Measurements from ENCODE around the gene NHERF2.

The NHERF2 gene

DNA sequence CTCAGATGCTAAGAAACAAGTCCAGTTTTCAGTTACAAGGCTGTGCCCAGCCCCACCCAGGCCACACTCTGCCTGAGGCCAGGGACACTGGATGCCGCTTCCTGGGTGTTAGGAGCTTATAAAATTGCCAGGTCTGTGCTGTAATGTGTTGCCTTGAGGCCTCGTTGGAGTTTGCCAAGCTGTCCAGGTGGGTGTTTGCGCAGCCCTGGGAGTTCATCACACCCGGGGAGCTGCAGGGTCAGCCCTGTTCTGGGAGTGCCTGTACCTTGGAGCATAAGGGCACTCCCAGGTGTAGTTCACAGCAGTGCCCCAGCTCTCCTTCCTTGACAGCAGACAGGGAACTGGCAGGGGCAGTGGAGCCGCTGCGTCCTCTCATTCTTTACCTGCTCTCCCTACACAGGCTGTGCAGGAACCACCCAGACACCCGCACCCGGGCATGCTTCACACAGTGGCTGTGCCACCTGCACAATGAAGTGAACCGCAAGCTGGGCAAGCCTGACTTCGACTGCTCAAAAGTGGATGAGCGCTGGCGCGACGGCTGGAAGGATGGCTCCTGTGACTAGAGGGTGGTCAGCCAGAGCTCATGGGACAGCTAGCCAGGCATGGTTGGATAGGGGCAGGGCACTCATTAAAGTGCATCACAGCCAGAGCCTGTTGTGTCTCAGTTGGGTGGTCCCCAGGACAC, 41.1 kb upstream of the NHERF2 start:
- Mint-ChIP-seq H3K4me3 (peak overlapping the region; percentile 86), H3K27ac (no peak overlapping the region), H3K27me3 (peaks cover 37% of the 10 kb centered on the region), H3K4me1 (ENCODE audit: low read depth) (peaks cover 21% of the 10 kb centered on the region), H3K36me3 (ENCODE audit: low read depth) (peaks cover 7% of the 10 kb centered on the region), H3K9me3 (no peaks in the 10 kb centered on the region)

DNA sequence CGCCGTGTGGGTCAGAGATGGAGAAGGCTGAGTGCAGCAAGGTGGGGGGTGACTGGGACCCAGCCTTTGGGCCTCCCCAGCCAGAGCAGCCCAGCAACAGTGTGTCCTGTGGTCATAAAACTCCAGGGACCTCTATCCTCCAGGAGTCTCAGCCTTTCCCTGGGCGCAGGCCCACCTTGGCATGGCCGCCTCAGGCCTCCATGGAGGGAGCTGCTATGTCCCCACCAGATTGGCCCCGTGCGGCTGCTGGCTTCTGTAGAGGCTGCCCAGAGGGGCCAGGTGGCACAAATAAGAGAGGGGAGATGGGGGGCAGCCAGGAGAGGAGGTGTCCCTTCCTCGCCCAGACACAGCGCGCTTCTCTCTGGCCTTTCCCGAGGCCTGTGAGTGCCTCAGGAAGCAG, 39.5 kb upstream of the NHERF2 start:
- H3K36me3 Mint-ChIP-seq (ENCODE audit: low read depth): peaks cover 7% of the 10 kb centered on the region
- H3K4me3 Mint-ChIP-seq: no peak overlapping the region
- no peak overlapping the region for H3K27ac Mint-ChIP-seq
- no peaks in the 10 kb centered on the region for H3K9me3 Mint-ChIP-seq
- H3K4me1 Mint-ChIP-seq (ENCODE audit: low read depth): peaks cover 26% of the 10 kb centered on the region
- H3K27me3 Mint-ChIP-seq: peaks cover 28% of the 10 kb centered on the region

DNA sequence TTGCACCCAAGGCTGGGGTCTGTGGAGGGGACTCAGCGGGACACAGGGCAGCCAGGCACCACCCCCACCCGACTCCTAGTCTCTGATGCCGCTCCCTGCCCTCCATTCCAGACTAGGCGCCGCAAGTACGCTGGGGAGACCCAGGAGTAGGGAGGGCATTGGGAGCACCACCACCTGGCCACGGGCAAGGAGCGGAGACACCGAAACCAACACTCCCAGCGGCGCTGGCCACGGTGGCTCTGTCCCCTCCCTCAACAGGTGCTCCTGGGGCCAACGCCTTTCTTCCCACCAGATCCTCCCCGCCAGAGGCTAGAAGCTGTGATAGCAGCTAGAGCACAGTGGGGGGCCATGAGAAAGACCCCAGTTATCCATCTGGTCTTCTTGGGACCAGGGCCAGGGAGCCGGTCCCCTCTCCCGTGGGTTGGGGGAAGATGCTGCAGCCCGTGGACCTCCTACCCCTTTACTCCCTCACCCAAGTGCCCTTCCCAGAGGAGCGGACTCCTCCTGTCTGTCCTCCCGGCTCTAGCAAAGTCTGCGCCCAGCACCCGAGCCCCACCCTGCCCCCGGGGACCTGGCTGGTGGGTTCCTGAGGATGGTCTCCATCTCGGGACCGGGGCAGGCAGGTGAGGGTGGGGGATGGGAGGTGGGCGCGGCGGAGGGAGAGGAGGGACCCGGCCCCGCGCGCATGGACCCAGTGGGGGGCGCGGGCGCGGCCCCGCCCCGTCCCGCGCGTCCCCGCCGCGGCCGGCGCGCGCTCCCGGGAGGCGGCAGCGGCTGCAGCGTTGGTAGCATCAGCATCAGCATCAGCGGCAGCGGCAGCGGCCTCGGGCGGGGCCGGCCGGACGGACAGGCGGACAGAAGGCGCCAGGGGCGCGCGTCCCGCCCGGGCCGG, 37.2 kb upstream of the NHERF2 start, which contains the start of gene SYNGR3:
Gene SYNGR3 (plus strand): TSS at position 762 of the 892 bp plus-strand sequence. CDS start 133 bp downstream, outside the sequence.
- no peaks in the 10 kb centered on the region for H3K9me3 Mint-ChIP-seq
- H3K4me3 Mint-ChIP-seq: peak within 1 kb of the TSS; percentile 66
- peaks cover 7% of the 10 kb centered on the region for H3K36me3 Mint-ChIP-seq (ENCODE audit: low read depth)
- H3K27me3 Mint-ChIP-seq: peaks cover 17% of the 10 kb centered on the region
- no peak within 1 kb of the TSS for H3K27ac Mint-ChIP-seq
- H3K4me1 Mint-ChIP-seq (ENCODE audit: low read depth): peaks cover 29% of the 10 kb centered on the region

DNA sequence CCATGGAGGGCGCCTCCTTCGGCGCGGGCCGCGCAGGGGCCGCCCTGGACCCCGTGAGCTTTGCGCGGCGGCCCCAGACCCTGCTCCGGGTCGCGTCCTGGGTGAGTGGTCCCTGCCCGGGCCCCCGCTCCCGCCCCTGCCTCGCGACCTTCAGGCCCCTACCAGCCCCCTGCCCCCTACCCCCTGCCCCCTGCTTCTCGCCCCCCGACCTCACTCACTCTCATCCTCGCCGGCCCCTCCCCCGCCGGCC, 36.7 kb upstream of the NHERF2 start:
- Mint-ChIP-seq H3K27ac (no peak overlapping the region), H3K36me3 (ENCODE audit: low read depth) (peaks cover 7% of the 10 kb centered on the region), H3K9me3 (no peaks in the 10 kb centered on the region), H3K4me1 (ENCODE audit: low read depth) (peaks cover 29% of the 10 kb centered on the region), H3K4me3 (no peak overlapping the region), H3K27me3 (peaks cover 17% of the 10 kb centered on the region)

DNA sequence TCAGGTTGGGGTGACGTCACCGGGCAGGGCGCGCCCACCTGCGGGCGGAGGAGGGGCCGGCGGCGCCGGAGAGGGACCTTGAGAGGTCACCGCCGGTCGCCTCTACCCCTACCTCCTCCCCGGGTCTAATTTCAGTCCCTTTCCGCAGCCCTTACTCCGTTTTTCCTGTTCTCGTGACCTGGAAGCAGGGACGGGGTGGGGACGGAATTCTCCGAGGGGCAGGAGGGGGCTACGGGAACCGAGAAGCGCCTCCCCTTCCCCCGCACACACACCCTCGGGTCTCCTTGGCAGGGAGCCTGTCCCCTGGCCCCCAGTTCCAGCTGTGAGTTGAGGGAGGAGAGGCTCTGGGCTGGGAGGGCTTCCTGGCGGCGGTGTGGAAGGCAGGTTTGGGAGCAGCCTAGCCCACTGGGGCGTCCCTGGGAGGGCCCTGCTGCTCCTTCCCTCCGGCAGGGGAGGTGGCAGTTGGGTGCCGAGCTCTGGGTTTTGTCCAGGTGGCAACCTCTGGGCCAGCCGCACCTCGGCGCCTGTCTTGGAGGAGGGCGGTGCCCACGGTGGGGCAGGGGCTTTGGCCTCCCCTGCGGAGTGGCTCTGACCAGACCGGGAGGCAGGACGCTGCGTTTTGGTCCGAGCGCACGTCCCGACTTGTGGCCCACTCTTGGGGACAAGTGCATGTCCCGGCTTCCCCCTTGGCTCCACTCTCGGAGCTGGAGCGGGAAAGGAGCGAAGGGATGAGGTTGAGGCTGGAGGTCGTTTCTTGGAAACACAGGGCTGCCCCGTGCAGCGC, 36.2 kb upstream of the NHERF2 start:
- H3K27ac Mint-ChIP-seq: peak overlapping the region; percentile 78
- peaks cover 11% of the 10 kb centered on the region for H3K36me3 Mint-ChIP-seq (ENCODE audit: low read depth)
- H3K4me1 Mint-ChIP-seq (ENCODE audit: low read depth): peaks cover 24% of the 10 kb centered on the region
- no peaks in the 10 kb centered on the region for H3K9me3 Mint-ChIP-seq
- H3K4me3 Mint-ChIP-seq: peak overlapping the region; percentile 66
- H3K27me3 Mint-ChIP-seq: peaks cover 17% of the 10 kb centered on the region

DNA sequence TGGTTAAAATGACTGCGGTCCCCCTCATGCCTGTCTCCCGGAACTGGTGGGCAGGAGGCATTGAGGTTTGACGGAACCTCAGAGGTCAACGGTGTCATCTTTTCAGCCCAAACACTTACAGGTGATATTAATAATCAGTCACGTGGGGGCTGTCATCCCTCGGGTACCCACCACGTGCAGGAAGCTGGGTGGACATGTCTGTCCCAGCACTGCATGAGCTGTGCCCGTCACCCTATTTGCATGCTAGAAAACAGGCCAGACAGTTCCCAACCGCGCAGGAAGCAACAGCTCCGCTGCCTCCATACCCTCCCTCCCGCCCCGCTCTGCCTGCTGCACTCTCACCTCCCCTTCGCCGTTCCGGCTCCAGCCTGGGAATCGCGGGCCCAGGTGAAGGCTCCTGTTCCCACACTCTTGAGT, 35.6 kb upstream of the NHERF2 start:
- Mint-ChIP-seq H3K27ac (peak overlapping the region; percentile 78), H3K4me1 (ENCODE audit: low read depth) (peaks cover 23% of the 10 kb centered on the region), H3K9me3 (no peaks in the 10 kb centered on the region), H3K36me3 (ENCODE audit: low read depth) (peaks cover 11% of the 10 kb centered on the region), H3K27me3 (peaks cover 17% of the 10 kb centered on the region), H3K4me3 (peak overlapping the region; percentile 66)

DNA sequence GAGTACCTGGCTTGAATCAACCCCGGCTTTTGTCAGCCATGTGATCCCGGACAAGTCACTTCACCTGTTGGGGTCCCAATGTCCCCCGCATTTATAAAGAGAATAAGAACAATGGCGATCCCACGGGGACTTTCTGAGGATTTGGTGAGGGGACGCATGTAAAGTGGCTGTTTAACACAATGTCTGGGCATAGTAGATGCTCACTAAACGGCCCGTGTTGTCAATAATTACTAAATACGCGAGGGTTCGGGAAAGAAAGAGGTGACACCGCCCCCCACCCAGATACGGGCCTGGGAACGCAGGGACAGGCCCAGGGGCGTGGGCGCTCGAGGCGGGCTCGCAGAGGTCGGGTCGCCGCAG, 35.1 kb upstream of the NHERF2 start:
- peak overlapping the region; percentile 66 for H3K4me3 Mint-ChIP-seq
- no peaks in the 10 kb centered on the region for H3K9me3 Mint-ChIP-seq
- H3K27me3 Mint-ChIP-seq: peaks cover 17% of the 10 kb centered on the region
- H3K27ac Mint-ChIP-seq: peak overlapping the region; percentile 78
- H3K36me3 Mint-ChIP-seq (ENCODE audit: low read depth): peaks cover 7% of the 10 kb centered on the region
- H3K4me1 Mint-ChIP-seq (ENCODE audit: low read depth): peaks cover 24% of the 10 kb centered on the region

DNA sequence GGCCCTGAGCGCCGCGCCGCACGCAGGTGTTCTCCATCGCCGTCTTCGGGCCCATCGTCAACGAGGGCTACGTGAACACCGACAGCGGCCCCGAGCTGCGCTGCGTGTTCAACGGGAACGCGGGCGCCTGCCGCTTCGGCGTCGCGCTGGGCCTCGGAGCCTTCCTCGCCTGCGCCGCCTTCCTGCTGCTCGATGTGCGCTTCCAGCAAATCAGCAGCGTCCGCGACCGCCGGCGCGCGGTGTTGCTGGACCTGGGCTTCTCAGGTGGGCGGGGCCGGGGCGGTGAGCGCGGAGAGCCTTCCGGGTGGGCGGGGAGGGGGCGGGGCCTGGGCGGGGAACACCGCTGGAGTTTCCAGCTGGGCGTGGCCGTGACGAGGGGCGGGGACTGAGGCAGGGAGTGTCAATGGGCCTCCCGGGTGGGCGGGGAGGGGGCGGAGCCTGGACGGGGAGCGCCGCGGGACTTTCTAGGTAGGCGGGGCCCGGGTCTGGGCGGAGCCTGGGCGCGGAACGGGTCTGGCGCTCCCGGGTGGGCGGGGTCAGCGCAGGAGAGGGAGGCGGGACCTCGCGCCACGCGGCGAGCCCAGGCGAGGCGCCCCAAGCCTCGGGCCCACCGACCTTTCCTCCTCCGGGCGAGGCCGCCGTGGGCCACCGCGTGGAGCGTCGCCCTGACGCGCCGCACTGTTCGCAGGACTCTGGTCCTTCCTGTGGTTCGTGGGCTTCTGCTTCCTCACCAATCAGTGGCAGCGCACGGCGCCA, 34.6 kb upstream of the NHERF2 start:
- Mint-ChIP-seq H3K27me3 (peaks cover 17% of the 10 kb centered on the region), H3K4me1 (ENCODE audit: low read depth) (peaks cover 26% of the 10 kb centered on the region), H3K27ac (no peak overlapping the region), H3K36me3 (ENCODE audit: low read depth) (peaks cover 5% of the 10 kb centered on the region), H3K4me3 (peak overlapping the region; percentile 23), H3K9me3 (no peaks in the 10 kb centered on the region)

DNA sequence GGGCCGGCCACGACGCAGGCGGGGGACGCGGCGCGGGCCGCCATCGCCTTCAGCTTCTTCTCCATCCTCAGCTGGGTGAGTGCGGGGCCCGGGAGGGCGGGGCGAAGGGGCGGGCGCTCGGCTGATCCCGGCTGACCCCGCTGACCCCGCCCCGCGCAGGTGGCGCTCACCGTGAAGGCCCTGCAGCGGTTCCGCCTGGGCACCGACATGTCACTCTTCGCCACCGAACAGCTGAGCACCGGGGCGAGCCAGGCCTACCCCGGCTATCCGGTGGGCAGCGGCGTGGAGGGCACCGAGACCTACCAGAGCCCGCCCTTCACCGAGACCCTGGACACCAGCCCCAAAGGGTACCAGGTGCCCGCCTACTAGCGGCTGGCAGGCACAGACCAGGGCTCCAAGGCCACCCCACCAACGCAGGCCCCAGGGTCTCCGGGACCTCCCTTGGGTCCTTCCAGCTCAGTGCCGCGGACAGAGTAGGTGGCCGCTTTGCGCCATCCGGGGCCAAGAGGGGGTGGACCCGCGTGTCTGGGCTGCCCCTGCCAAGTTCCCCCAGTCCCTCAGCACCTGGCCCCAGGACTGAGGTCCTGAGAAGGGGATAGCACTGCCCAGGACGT, 33.9 kb upstream of the NHERF2 start:
- H3K36me3 Mint-ChIP-seq (ENCODE audit: low read depth): peaks cover 10% of the 10 kb centered on the region
- no peak overlapping the region for H3K27ac Mint-ChIP-seq
- no peak overlapping the region for H3K4me3 Mint-ChIP-seq
- H3K4me1 Mint-ChIP-seq (ENCODE audit: low read depth): peaks cover 31% of the 10 kb centered on the region
- H3K9me3 Mint-ChIP-seq: no peaks in the 10 kb centered on the region
- peaks cover 16% of the 10 kb centered on the region for H3K27me3 Mint-ChIP-seq

DNA sequence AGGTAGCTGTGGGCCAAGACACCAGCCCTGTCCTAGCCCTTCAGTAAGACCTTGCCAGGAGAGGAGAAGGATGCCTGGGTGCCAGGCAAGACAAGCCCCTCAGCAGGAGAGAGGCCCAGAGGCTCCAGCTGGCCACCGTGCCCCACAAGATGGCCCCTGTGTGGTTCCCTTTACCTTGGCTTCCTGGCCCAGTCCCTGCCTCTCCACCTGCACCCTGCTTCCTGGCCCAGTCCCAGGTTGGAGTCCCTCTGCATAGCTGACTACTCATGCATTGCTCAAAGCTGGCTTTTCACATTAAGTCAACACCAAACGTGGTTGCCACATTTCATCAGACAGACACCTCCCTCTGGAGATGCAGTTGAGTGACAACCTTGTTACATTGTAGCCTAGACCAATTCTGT, 33.0 kb upstream of the NHERF2 start:
- Mint-ChIP-seq H3K4me1 (ENCODE audit: low read depth) (peaks cover 31% of the 10 kb centered on the region), H3K36me3 (ENCODE audit: low read depth) (peaks cover 17% of the 10 kb centered on the region), H3K27ac (no peak overlapping the region), H3K9me3 (no peaks in the 10 kb centered on the region), H3K4me3 (peak overlapping the region; percentile 35), H3K27me3 (peaks cover 10% of the 10 kb centered on the region)

DNA sequence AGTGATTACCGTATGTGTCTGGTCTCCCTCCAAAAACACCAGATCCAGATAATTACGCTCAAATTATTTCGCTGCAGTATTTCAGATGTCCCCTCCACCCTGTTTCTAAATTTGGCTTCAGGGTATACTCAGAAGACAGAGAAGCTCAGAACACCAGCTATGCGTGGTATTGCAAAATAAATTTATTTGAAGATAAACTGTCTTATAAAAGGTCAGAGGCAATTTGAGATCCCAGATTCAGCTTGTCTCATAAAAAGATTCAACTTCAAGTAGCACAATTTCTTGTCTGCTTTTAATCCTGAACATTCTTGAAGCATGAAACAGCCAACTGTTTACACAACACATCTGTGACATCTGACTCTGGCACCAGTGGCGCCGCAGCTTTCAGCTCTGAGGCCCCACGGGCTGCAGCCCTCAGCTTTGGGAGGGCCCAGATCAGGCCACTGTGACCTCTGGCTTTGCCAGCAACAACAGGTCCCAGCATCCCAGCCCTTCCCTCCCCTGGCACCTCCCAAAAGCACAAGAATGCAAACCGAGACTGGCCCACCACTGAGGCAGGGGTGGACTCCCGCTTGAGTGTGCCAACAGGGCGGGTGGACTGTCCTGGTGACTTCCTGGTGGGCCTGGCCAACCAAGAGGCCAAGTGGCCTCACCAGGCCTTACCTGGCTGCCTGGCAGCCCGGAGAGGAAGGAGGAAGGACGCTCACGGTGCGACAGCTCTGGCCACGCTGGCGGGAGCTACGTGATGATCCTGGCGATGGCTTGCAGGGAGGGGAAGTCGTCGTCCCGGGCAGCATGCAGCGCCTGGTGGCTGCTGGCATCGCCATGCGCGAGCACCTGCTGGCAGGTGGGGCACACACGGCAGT, 29.0 kb upstream of the NHERF2 start:
- H3K27ac Mint-ChIP-seq: peak overlapping the region; percentile 52
- H3K4me3 Mint-ChIP-seq: no peak overlapping the region
- no peaks in the 10 kb centered on the region for H3K27me3 Mint-ChIP-seq
- H3K4me1 Mint-ChIP-seq (ENCODE audit: low read depth): peaks cover 14% of the 10 kb centered on the region
- no peaks in the 10 kb centered on the region for H3K9me3 Mint-ChIP-seq
- H3K36me3 Mint-ChIP-seq (ENCODE audit: low read depth): peaks cover 25% of the 10 kb centered on the region

DNA sequence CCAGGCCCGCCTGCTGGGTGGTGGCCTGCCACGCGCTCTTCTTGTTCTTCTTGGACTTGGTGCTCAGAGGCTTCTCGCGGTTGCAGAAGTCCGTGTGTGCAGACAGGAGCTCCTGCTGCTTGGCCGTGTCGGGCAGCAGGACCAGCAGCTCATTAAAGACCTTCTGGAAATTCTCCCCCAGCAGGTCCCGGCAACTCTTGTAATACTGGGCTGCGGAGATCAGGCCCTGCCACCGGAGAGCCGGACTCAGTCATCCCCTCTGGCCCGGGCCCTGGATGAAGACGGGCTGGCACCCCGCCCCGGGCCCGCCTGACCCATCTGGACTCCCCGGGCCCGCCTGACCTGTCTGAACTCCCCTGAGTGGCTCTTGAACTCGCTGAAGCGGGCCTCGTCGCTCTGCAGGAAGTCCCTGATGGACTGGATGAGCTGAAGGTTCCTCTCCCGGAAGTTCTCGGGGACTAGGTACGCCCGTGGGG, 28.3 kb upstream of the NHERF2 start:
- no peak overlapping the region for H3K27ac Mint-ChIP-seq
- H3K4me3 Mint-ChIP-seq: no peak overlapping the region
- peaks cover 25% of the 10 kb centered on the region for H3K36me3 Mint-ChIP-seq (ENCODE audit: low read depth)
- peaks cover 14% of the 10 kb centered on the region for H3K4me1 Mint-ChIP-seq (ENCODE audit: low read depth)
- H3K9me3 Mint-ChIP-seq: no peaks in the 10 kb centered on the region
- H3K27me3 Mint-ChIP-seq: no peaks in the 10 kb centered on the region

Data from stimulated activated naive CD8-positive, alpha-beta T cell treated with anti-CD3 and anti-CD28 coated beads, Interleukin-15, Interleukin-2, amounts not matched to agents 100 ng/mL and 50 ng/mL, for 24 hours (primary cell).